Panc1 (cell line): Measurements from ENCODE around the gene CCN6. TPM values are rescaled to one million over a fixed set of nuclear protein-coding genes. Genes with fewer than 3 reads are reported as not detected.
"Not testable (repeated sequence)": the region's sequence is repeated elsewhere in the genome, so short reads cannot be mapped to it uniquely, and the experiment has no call there.

Experiments
- ATAC-seq: fragments of 200-7000 bp; cut with Tn5 transposase; 2 replicates; pipeline ENCODE4 v1.9.1; 2020; ENCODE audit warnings: mild to moderate bottlenecking, moderate library complexity
- BruUV-seq: library from RNA; stranded (reverse); fragments of 400-500 nt; replicated peaks from 2 replicates; lab custom pipeline; 2021; lab: Mats Ljungman, UMichigan
- CTCF ChIA-PET: fragments of 300-600 bp; sonication (Branson Sonifier 250); formaldehyde crosslinking; loops from one replicate; lab custom pipeline; 2022; ENCODE audit warnings: antibody characterized with exemption; lab: Charles Lee
- POLR2A ChIA-PET: fragments of 300-600 bp; sonication (Branson Sonifier 250); formaldehyde crosslinking; loops from one replicate; lab custom pipeline; 2022; ENCODE audit warnings: antibody characterized with exemption; lab: Charles Lee
- DNase-seq: peaks from one replicate; pipeline ENCODE4 v3.0.0-alpha.2; 2010; ENCODE audit warnings: low read depth, low spot score
- H3K27ac ChIP-seq: 2 replicates; pipeline ENCODE4 v1.5.1; 2011; ENCODE audit warnings: mild to moderate bottlenecking, low read length, inconsistent platforms
- H3K27me3 ChIP-seq: fragments of 200-500 bp; sonication (Bioruptor generic); 2 replicates; pipeline ENCODE4 v1.6.0; 2014; ENCODE audit warnings: low read length, inconsistent platforms; ENCODE audit not compliant: control insufficient read depth, insufficient read depth
- H3K36me3 ChIP-seq: fragments of 200-500 bp; sonication (Bioruptor generic); 2 replicates; pipeline ENCODE4 v1.5.1; 2014; ENCODE audit warnings: inconsistent platforms, mild to moderate bottlenecking, low read length, moderate library complexity; ENCODE audit not compliant: control insufficient read depth, insufficient read depth
- H3K4me1 ChIP-seq: 2 replicates; pipeline ENCODE4 v1.5.1; 2011; ENCODE audit warnings: inconsistent platforms, mild to moderate bottlenecking, low read length, moderate library complexity; ENCODE audit not compliant: control insufficient read depth, insufficient read depth
- H3K4me3 ChIP-seq, 2 experiments: 2 replicates each; pipeline ENCODE4 v1.5.1; 2011 to 2012; ENCODE audit warnings: low read depth in 2 of 2, low read length in 2 of 2, mild to moderate bottlenecking in 2 of 2, inconsistent platforms in 1 of 2, moderate library complexity in 1 of 2
- H3K9me3 ChIP-seq: fragments of 200-500 bp; sonication (Bioruptor generic); 2 replicates; pipeline ENCODE4 v1.5.1; 2014; ENCODE audit warnings: low read depth, mild to moderate bottlenecking, inconsistent platforms, low read length, moderate library complexity; ENCODE audit not compliant: control insufficient read depth, insufficient read depth
- CTCF ChIP-seq: fragments of 450-650 bp; IDR thresholded peaks from 2 replicates; pipeline ENCODE4 v1.5.1; 2017; ENCODE audit warnings: mild to moderate bottlenecking
- SIN3A ChIP-seq: IDR thresholded peaks from 2 replicates; pipeline ENCODE4 v1.6.1; 2012; ENCODE audit warnings: low read depth, mild to moderate bottlenecking, low read length, moderate library complexity, borderline replicate concordance; ENCODE audit not compliant: insufficient read depth
- TCF7L2 ChIP-seq: IDR thresholded peaks from 2 replicates; pipeline ENCODE4 v1.6.1; 2011; ENCODE audit warnings: mild to moderate bottlenecking, low read depth, low read length, inconsistent platforms
- in situ Hi-C: cut with HindIII; loops from 2 replicates; pipeline ENCODE4 v1.10.0; 2016; ENCODE audit warnings: low sequenced_read_pairs, low pct_unique_long_range_greater_than_20kb
- intact Hi-C: fragments of 100-400 bp; cut with micrococcal nuclease; formaldehyde crosslinking; loops from one replicate; pipeline ENCODE4 v1.10.0; 2022; ENCODE audit not compliant: unreplicated experiment
- total RNA-seq: library from RNA; stranded (reverse); gene quantifications from one replicate; pipeline ENCODE4 v1.2.1, GENCODE V29; 2021; ENCODE audit not compliant: unreplicated experiment
- TF ChIP-seq, protein P1 (sequence below), 2 experiments: IDR thresholded peaks; 2 replicates each; pipeline ENCODE4 v1.6.1; 2011 to 2012; ENCODE audit warnings: low read depth in 2 of 2, control low read depth in 1 of 2, low read length in 1 of 2, mild to moderate bottlenecking in 1 of 2, moderate library complexity in 1 of 2; ENCODE audit not compliant: insufficient read depth in 1 of 2

Gene CCN6
- total RNA-seq, 1 experiment from 2014 or later, result 3.0 TPM

- CTCF ChIA-PET, result interaction anchor here (0.5 to 0.7 kb wide), 3 partner anchors 87 to 335 kb away, joined by 3 read pairs; no protein-coding TSS in a partner anchor
- H3K36me3 ChIP-seq, result no peaks in the 10 kb centered on the region
- H3K9me3 ChIP-seq, result no peaks in the 10 kb centered on the region
- H3K27me3 ChIP-seq, result no peaks in the 10 kb centered on the region
- in situ Hi-C loops (no loop called here), intact Hi-C loops (loop anchor here (10.0 kb wide), 1 partner anchor 790 kb away; a partner anchor contains a TSS)
- no peak overlapping the region for H3K4me3 ChIP-seq
- DNase-seq (no peak), ATAC-seq (no peak)
- H3K27ac ChIP-seq, result no peak overlapping the region
- no peak for TF ChIP-seq SIN3A
- no peaks in the 10 kb centered on the region for H3K4me1 ChIP-seq
- BruUV-seq, result no TSS peak
- POLR2A ChIA-PET, result no interaction called here
Observed at GRCh38 chr6:112044856-112045255, 9.0 kb upstream of the CCN6 start.

- intact Hi-C loops, result loop anchor here (10.0 kb wide), 1 partner anchor 793 kb away; a partner anchor contains a TSS
- H3K36me3 ChIP-seq, H3K27me3 ChIP-seq, POLR2A ChIA-PET, H3K4me3 ChIP-seq, H3K9me3 ChIP-seq, BruUV-seq, CTCF ChIA-PET, in situ Hi-C loops, H3K4me1 ChIP-seq, H3K27ac ChIP-seq, ATAC-seq, DNase-seq: not testable (repeated sequence)
Observed at GRCh38 chr6:112047523-112047922, 6.4 kb upstream of the CCN6 start.

DNA sequence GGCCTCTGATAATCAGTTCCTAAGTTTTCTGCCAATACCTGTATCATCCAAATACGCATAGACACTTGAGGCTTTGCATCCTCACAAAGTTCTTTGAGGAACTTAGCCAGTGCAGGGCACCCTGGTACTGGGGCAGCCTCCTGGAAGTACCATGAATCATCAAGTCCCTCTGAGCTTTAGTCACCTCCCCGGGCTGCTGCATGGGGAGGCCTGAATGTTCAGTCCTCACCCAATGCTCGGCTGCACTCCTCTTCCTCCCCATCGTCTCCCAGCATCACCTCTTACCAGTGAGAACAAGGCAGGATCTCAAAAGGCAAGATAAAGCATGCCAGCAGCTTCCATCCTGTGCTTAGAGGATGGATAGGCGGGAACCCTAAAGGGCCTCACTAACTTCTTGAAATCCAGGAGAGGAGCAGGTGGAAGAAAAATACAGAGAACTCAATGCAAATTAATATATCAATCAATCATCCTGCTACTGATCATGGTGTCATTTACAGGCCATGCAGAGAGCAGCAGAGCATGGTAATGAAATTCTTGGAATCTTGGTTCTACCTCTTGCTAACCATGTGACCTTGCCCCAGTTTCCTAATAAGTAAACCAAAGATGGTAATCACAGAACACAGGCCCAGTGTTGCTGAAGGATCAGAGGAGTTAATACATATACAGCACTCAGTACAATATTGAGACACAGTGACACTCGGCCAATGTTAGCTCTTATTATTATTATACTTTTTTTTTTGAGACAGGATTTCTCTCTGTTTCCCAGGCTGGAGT lies 4.7 kb upstream of the CCN6 start:
- ChIA-PET POLR2A (no interaction called here), CTCF (no interaction called here)
- ATAC-seq (no peak), DNase-seq (no peak)
- H3K36me3 ChIP-seq, result no peaks in the 10 kb centered on the region
- H3K27me3 ChIP-seq, result no peaks in the 10 kb centered on the region
- in situ Hi-C loops, result no loop called here
- H3K9me3 ChIP-seq, result no peaks in the 10 kb centered on the region
- intact Hi-C loops, result loop anchor here (10.0 kb wide), 1 partner anchor 794 kb away; a partner anchor contains a TSS
- BruUV-seq, result no TSS peak
- H3K4me3 ChIP-seq, result no peak overlapping the region
- TF ChIP-seq TCF7L2, result no peak
- TF ChIP-seq CTCF, result no peak
- TF ChIP-seq, protein P1, sequence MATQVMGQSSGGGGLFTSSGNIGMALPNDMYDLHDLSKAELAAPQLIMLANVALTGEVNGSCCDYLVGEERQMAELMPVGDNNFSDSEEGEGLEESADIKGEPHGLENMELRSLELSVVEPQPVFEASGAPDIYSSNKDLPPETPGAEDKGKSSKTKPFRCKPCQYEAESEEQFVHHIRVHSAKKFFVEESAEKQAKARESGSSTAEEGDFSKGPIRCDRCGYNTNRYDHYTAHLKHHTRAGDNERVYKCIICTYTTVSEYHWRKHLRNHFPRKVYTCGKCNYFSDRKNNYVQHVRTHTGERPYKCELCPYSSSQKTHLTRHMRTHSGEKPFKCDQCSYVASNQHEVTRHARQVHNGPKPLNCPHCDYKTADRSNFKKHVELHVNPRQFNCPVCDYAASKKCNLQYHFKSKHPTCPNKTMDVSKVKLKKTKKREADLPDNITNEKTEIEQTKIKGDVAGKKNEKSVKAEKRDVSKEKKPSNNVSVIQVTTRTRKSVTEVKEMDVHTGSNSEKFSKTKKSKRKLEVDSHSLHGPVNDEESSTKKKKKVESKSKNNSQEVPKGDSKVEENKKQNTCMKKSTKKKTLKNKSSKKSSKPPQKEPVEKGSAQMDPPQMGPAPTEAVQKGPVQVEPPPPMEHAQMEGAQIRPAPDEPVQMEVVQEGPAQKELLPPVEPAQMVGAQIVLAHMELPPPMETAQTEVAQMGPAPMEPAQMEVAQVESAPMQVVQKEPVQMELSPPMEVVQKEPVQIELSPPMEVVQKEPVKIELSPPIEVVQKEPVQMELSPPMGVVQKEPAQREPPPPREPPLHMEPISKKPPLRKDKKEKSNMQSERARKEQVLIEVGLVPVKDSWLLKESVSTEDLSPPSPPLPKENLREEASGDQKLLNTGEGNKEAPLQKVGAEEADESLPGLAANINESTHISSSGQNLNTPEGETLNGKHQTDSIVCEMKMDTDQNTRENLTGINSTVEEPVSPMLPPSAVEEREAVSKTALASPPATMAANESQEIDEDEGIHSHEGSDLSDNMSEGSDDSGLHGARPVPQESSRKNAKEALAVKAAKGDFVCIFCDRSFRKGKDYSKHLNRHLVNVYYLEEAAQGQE (IDR thresholded peaks at IDR 0.05; ENCODE audit: insufficient read depth in 1 of 2, low read depth in 2 of 2, low read length in 1 of 2), result no peak
- no peak for TF ChIP-seq SIN3A
- H3K4me1 ChIP-seq, result no peaks in the 10 kb centered on the region
- H3K27ac ChIP-seq, result no peak overlapping the region
